ENCODE measurements around the gene SYCP2L.

GRCh38 chr6:11018225-11018624 lies 131.4 kb downstream of the SYCP2L start:
- TF ChIP-seq CTCF (IDR thresholded peaks at IDR 0.05; ENCODE audit: poor library complexity, severe bottlenecking) = no peak
- TF ChIP-seq EZH2 (IDR thresholded peaks at IDR 0.05; ENCODE audit: borderline replicate concordance, insufficient read depth, low read length, poor library complexity, severe bottlenecking) = no peak
- TF ChIP-seq RAD21 (conservative IDR thresholded peaks at IDR 0.05) = no peak
- no peak for TF ChIP-seq POLR2AphosphoS5 (IDR thresholded peaks at IDR 0.05)
- TF ChIP-seq EP300 (conservative IDR thresholded peaks at IDR 0.05; ENCODE audit: poor library complexity, severe bottlenecking) = no peak
- no peak for TF ChIP-seq REST (IDR thresholded peaks at IDR 0.05; ENCODE audit: borderline replicate concordance)
- TF ChIP-seq TAF1 (IDR thresholded peaks at IDR 0.05; ENCODE audit: low read depth) = no peak
- TF ChIP-seq MXI1 (conservative IDR thresholded peaks at IDR 0.05; ENCODE audit: poor library complexity, severe bottlenecking) = no peak
